Skeletal muscle cell (primary cell): Measurements from ENCODE around the gene HSPA12A.
A peak's percentile ranks its signal among the peaks of the same experiment; 100 is the strongest.

Experiments used
- DNase-seq: peaks from one replicate; pipeline ENCODE4 v3.0.0-alpha.2; 2010; ENCODE audit warnings: low read depth
- H3K4me3 ChIP-seq: 2 replicates; pipeline ENCODE4 v1.5.1; 2011; ENCODE audit warnings: low read depth, mild to moderate bottlenecking, control low read depth, low read length, moderate library complexity

HSPA12A gene

DNA sequence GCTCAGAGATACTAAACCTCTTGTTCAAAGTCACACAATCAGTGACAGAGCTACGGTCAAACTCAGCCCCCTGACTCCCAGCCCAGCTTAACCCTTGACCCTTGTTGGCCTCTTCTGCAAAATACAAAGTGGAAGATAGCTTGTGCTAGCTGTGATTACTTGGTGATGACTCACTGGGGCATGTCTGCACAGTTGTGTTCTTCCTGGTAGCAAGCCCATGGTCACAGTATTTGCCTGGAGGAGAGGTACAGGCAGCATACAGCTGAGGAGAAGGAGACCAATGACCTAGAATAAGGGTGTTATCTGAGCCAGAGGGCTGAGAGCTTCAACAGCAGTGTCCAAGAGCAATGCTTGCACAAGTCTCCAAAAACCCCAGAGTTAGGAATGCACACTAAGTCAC is 5.7 kb upstream of the HSPA12A start:
- H3K4me3 ChIP-seq: no peak overlapping the region
- DNase-seq: no peak

DNA sequence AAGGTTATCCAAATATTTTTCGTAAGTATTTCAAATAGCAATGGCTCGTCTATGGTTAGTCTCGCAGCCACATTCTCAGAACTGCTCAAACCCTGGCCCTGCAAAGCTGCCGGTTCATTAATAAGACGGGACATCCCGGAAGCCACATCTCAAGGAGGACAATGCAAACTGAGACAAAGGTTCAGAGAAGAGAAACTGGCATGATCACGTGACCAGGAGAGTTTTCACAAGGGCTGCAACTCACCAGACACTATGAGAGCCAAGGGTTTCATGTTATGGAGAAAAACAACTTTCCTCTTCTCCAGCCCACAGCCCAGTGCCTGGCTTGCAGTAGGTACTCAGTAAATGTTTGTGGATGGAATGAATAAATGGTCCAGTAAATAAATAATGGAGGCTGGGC is 5.0 kb upstream of the HSPA12A start:
- no peak overlapping the region for H3K4me3 ChIP-seq
- no peak for DNase-seq

DNA sequence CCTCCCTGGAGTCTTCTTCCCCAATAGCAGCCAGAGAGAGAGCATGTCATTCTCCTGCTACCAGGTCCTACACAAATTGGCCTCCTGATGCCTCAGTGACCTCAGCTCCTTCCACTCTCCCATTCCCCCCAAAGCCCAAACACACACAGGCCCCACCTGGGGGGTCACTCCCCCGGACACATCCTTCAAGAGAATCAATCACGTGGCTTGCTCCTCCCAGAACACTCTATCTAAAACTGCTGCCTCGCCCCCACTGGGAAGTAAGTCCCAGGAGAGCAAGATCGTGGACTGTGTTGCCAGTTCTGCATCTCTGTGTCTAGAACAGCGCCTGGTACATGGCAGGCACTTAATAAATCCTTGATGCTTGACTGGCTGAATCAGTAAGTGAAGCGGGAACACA is 2.5 kb upstream of the HSPA12A start:
- DNase-seq: no peak
- no peak overlapping the region for H3K4me3 ChIP-seq

DNA sequence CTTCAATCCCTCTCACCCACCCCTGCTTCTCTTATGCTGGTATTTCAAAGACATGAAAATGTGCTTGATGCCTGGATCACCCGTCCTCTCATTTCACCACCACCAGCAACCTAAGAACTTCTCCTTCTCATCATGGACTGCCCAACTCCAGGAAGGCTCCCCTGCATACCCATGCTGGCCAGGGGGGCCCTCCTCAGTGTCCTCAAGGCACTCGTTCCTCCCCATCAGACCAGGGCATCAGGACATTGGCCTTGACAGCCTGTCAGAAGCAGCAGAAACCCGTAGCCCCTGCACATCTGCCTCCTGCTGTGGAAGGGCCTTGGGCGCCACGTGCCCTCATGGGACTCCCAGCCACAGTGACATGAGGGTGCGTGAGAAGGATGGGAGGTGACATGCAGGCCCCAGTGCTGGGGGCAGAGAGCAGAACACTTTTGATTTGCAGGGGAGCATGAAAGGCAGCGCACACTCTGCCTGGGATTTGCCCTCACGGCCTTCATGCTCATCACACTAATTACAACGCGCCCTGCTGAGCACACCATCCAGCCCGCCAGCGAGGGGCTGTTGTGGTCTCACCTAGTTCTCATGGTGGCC is 1.9 kb upstream of the HSPA12A start:
- H3K4me3 ChIP-seq: no peak overlapping the region
- DNase-seq: no peak

DNA sequence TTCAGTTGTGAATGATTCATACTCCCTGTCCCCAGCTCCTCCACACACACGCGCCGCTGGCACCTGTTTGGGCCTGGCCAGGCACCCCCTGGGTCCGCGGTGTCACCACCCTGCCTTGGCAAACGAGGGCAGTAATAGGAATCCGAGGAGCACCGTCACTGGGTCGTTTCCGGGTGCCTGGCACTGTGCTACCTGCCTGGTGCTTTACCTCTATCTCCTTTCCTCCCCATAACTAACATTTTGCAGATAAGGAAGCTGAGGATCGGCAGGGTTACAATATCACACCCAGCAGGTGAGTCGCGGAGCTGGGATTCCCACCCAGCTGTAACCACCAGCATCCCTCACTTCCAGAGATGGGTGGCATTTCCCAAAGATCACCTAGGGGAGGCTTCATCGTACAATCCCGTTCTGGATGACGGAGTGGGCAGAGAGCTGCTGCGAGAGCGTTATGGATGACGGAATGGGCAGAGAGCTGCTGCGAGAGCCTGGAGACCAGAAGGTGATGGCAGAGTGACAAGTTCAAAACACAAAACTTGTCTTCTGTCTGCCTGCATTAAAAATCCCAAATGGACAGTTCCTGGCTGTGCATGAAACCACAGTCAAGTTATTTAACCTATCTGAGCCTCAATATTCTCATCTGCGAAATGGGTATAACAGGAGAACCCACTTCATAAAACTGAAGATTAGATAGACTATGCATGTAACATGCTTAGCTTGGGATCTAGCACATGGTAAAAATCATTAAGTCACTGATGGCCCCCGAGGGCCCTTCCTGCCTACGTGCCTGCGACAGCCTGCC is 1.1 kb upstream of the HSPA12A start:
- DNase-seq: no peak
- H3K4me3 ChIP-seq: peak overlapping the region; percentile 64

DNA sequence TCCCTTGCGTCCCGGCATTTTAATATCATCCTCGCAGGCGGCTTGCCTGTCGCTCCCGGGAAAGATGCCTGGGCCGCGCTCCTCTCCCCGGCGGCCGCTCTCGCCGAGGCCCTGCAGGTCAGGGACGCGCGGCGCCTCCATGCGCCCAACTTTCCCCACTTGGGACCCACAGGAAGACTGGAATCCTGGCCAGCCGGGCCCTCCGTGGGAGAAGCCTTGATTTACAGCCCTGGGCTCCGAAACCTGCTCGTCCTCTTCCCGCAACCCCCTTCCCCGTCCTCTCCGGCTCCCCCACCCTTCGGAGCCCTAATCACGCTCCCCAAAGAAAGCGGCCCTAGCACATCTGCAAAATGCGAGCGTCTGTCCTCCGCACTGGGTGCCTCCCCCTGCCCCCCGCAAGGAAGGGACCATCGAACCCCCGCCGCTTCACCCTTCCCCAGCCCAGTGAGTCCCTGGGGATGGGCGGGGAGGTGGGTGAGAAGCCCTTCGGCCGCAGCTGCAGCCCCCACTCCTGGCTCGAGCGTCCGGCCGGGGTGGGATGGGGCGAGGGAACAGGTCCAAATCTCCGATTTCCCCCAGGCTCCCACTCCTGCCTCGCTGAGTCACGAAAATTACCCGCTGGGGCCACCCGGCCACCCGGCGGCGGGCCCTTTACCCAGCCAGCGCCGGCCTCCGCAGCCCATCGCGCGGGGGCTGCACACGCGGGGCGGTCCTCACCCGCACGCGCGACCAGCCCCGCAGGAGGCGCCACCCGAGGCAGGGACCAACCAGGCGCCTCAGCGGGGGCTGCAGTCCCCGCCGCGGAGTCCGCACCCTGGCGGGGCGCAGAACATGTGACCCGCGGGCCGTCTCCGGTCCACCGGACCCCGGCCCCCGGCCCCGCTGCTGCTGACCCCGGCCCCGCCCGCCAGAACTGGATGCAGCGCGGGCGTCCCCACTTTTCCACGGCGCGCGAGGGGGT is 695 bp downstream of the HSPA12A start:
- no peak for DNase-seq
- peak overlapping the region; percentile 64 for H3K4me3 ChIP-seq

DNA sequence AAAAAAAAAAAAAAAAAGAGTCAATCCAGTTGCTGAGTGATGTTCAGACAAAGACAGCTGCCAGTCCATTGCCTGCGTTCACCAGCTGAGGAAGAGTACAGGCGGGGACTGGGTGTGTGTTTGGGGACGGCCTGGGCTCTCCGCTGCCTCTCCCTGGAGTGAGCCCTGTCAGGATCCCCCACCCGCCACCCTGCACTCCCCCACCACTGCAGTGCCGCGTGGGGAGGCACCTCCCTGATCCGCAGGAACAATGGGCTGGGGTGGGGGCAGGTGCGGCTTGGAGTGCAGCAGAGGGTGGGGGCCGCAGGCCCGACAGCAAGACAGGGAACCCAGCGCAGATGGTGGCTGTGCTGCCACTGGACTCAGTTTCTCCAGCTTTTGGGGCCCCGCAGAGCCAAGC is 1.4 kb downstream of the HSPA12A start:
- DNase-seq: no peak
- peak overlapping the region; percentile 64 for H3K4me3 ChIP-seq

DNA sequence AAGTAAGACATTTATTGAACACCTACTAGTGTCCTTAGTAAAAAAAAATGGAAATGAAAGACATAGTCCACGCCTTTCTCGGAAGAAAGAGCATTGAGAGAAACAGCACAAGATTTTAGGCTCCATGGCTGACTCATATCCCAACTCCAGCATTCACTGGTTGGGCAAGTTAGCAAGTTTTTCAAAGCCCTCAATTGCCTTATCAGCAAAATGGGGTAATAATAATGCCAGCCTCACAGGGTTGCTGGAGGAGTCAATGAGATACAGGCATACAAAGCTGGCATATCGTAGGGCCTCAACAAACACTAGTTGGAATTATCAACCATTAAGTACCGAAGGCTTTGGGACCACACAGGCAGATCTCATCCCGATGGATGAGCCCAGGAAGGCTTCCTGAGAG is 4.0 kb downstream of the HSPA12A start:
- H3K4me3 ChIP-seq: no peak overlapping the region
- no peak for DNase-seq

DNA sequence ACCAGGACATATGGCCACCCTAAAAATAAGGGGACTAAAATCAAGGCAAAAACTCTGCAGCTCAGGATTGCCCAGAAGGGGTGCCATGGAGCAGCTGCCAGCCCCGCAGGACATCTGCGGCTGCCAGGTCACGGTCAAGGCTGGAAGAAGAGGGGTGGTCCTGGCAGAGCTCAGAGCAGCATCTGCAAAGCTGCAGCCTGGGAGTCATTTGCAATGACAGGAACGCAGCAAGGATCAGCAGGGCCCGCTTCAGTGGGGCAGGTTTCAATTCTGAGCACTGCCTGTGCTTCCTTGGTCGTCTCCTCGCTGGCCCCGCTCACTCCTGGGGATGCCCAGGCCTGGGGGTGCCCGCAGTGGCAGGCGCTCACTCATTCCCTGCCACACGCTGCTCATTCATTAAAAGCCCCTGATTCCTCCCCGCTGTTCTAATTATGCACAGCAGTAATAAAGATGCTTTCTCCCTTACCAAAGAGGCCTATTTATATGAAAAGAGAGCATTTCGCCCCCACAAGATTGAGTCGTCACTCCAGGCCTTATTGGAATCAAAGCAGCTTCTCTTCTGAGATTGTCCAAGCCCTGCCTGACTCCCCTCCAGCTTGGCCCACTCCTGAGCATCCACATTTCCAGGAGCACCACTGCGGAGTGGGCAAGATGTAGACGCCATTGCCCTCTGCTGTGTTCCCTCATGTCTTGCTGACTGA is 4.6 kb downstream of the HSPA12A start:
- no peak overlapping the region for H3K4me3 ChIP-seq

DNA sequence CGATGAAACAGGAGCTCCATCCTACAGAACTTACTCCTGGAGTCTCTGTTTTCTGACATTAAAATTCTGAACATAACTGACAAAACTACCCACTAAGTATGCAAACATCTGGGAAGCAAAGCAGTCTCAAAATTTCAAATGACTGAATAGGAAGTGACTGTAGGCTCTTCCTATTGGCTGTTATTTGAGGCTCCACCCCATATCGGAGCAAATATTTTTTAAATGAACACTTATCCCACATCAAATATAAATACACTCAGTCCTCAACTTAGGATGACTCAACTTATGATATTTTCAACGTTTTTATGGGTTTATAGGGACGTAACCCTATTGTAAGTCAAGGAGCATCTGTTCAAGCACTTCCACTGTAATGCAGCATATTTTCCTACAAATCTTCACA is 8.8 kb downstream of the HSPA12A start:
- no peak for DNase-seq
- no peak overlapping the region for H3K4me3 ChIP-seq

More for the DNA sequence above, 4.6 kb downstream of the HSPA12A start:
- no peak for DNase-seq

DNA sequence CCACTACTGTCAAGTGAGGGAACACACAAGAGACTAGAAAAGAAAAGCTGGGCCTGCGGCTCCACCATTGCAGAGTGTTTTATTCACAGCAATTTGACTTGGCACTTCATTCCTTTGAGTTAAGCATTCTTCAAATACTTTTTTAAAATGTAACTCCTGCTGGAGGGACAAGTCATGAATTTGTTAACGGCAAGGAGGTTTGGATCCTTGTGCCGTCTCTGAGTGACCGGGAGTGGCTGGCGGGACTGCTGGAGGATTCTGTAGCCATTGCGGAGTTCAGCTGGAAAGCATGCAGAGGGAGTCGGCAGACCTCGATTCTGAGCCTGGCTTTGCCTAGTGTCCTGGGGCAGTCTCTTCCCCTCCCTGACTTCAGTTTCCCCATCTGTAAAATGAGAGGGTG is 9.8 kb downstream of the HSPA12A start:
- DNase-seq: no peak
- H3K4me3 ChIP-seq: no peak overlapping the region

DNA sequence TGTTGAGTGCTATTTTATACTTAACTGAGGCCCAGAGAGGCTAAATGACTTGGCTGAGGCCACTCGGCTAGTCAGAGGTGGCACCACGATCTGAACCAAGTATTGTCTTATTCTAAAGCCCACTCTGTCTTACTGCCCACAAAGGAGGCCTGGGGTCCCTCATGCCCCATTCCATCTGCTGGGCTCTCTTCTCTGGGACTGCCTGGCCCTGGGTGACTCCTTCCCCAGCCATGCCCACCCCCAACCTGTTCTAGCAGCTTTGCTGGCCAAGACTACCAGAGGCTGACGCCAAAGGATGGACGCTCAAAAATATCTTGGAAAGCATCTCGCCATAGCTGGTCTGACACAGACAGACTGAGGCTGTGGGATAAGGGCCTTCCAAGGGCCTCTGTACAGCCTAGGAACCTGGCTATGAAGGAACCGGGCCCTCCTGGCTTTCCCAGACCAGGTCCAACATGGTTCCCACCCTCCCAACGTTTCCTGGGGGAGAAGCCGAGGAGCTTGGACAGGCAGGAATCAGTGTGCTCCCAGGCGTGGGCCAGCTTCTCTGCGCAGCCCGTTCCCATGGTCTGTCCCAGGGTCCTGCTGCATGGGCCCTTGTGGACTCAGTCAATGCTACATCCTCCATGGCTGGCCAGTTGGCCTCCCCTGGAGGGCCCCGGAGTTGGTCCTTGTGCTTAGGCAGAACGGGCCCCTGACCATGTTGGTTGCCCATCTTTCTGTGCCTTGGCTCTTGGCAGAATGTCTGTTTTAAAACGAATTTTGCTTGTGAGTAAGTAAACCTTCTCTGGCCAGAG is 11.7 kb downstream of the HSPA12A start:
- H3K4me3 ChIP-seq: no peak overlapping the region
- no peak for DNase-seq

DNA sequence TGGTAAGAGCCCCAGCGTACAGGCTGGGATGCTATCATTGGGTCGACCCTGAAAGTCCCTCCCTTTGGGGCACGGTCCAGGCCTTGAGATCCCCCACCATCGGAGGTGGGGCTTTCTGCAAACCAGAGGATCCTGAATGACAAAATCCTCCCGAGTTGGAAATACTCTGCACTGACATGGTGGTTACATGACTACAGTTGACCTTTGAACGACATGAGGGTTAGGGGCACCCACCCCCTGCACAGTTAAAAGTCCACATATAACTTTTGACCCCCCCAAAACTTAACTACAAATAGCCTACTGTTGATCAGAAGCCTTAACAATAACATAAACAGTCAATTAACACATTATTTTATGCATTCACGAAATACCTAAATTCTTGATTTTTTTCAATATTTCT is 13.1 kb downstream of the HSPA12A start:
- DNase-seq: no peak
- H3K4me3 ChIP-seq: no peak overlapping the region

DNA sequence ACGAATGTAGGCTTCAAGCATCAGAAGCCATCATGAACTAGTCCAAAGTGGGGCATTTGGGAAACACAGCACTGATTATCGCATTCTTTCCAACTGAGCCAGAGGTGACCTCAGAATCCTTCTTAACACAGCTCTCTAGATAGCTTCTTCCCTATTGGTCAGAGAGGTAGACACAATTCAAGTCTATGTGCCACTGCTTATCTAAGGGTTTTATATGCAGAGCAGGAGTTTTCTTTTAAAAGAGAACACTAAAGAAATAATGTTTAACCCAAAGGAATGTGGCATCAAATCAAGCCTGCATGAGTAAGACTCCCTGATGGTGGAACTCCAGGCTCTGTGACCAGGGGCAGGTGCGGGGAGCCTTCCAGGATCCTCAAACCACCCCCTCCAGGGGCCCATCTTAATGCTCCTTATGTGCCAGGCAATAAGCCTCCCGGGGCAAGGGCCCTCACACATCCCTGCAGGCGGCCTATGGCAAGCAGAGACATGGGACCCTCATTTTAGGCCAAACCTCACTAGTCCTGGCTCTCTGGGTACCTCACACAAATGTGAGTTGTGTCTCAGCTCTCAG is 13.8 kb downstream of the HSPA12A start:
- H3K4me3 ChIP-seq: no peak overlapping the region
- no peak for DNase-seq

DNA sequence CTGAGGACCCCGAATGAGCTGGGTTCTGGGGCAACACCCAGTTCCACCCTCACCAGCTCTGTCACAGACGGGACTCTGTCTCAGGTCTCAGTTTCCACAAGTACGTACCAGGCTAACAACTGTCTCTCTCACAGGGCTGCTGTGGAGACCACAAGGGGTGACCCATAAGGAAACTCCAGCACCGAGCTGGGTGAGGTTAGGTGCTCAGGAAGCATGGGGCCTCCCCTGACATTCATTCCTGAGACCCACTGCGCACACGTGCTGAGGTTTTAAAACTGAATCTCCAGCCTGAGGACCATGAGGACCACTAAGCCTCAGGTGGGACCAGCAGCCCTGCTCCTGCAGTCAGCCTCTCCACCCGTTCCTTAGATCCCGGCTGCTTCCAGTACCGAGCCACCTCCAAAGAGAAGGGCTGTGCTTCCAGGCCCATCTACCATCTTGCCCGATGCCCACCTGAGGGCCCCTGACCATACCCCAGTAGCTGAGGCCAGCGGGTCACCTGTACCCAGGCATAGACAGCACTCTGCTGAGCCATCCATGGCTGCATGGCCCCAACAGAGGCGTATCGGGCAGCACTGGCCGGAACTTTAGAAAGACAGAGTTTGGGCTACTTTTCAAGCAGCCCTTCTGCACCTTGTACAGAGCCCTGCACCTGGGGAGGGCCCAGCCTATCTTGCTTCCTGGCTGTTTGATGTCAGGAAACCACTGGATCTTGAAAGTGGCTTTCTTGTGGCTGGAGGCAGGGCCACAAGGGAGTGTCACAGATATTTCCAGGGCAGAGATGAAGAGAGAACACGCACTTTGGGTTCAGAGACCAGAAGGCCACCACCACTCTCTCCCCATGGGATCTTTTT is 18.7 kb downstream of the HSPA12A start:
- no peak overlapping the region for H3K4me3 ChIP-seq
- no peak for DNase-seq

DNA sequence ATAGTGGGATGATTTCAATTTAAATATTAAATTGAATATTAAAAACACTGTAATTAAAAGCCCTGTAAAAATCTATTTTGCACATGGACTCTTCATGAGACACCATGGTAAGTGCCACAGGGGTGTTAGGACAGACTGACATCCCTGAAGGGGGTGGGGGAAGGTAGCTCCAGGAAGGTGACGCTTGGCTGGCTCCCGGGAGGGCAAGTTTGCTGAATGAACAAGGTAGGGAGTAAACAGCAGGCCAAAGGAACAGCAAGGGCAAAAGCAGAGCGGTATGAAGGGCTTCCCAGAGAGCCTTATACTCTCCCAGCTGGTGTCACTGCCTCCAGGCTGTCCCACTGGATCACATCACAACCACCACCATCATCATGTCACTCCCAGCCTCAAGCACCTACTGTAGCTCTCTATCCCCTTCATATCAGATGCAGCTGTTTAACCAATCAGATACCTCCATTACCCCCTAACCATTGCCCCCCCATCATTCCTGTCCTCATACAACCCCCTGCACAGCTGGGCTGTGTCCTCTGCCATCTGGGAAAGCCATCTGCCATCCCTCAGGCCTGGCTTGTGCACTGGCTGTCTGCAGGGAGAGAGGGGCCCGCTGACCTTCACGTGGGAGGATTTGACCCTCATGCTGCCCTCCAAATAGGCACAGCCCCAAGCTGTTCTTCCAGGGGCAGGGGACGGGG is 19.5 kb downstream of the HSPA12A start:
- no peak overlapping the region for H3K4me3 ChIP-seq
- no peak for DNase-seq
